Heart left ventricle (tissue), 13 donors: ENCODE data around the gene DNAAF8.

Experiments used
- CTCF ChIP-seq, 12 donors: fragments of 200-600 bp; sonication (generic) in 4 of 12; IDR thresholded peaks; one replicate each; pipeline versions ENCODE4 v1.5.0 to v1.8.0; 2018 to 2022; ENCODE audit warnings: antibody characterized with exemption in 12 of 12, mild to moderate bottlenecking in 5 of 12
- POLR2A ChIP-seq, 2 donors: fragments of 450-650 bp; IDR thresholded peaks; one replicate each; pipeline ENCODE4 v1.6.1; 2017; ENCODE audit warnings: antibody characterized with exemption in 2 of 2, mild to moderate bottlenecking in 2 of 2, moderate library complexity in 2 of 2
- donor health status: ischemic (EF 13 %, LVEDD 7.1; RV severe dilation, severe dysfunction).
- donor health status: DM: no; HTN: yes; CAD: no.
- donor health status: DM: no; HTN: no; CAD: no.
- donor health status: ischemic (EF 25% LVEDD 6.9; RV normal size, moderate dysfunction).
- donor health status: ischemic (EF 25% LVEDD 5.7; RV mildly dilated, moderate dysfunction).
- donor health status: ischemic (EF 35%, LVEDD 5.7; RV mildly dilated, moderate dysfunction).
- donor health status: nonischemic (EF 11% LVEDD 7.7; RV severe dilation, severe dysfunction).
- donor health status: DM: yes; HTN: yes; CAD: no.
- donor health status: PGD.
- donor health status: ischemic (EF 29% LVEDD 5.4; RV normal size, mild dysfunction).
- donor health status: nonischemic (EF 23%, LVEDD 6.1; RV moderate dilation, normal function).

GRCh38 chr16:4728676-4729075 lies 5.7 kb upstream of the DNAAF8 start:
- no peak for TF ChIP-seq POLR2A (IDR thresholded peaks at IDR 0.05)
- no peak for TF ChIP-seq CTCF (IDR thresholded peaks at IDR 0.05)
